Endothelial cell of umbilical vein (primary cell): ENCODE measurements around the gene DYRK1A. TPM values are rescaled to one million over a fixed set of nuclear protein-coding genes. Genes with fewer than 3 reads are reported as not detected.

Experiments used
- Bru-seq: library from RNA; stranded (reverse); fragments of 400-500 nt; gene quantifications from one replicate; lab custom pipeline; 2021; lab: Mats Ljungman, UMichigan
- BruChase-seq, 2 experiments: library from RNA; stranded (reverse); fragments of 400-500 nt; gene quantifications; one replicate each; lab custom pipeline; 2021; lab: Mats Ljungman, UMichigan
- BruUV-seq: library from RNA; stranded (reverse); fragments of 400-500 nt; replicated peaks from 2 replicates; lab custom pipeline; 2021; lab: Mats Ljungman, UMichigan
- CTCF ChIA-PET: fragments of 300-600, 350-600 bp; sonication (Branson Sonifier 250); formaldehyde crosslinking; loops from one replicate; lab custom pipeline; 2021; ENCODE audit warnings: antibody characterized with exemption, inconsistent platforms; lab: Charles Lee
- POLR2A ChIA-PET: fragments of 300-600, 350-600 bp; sonication (Branson Sonifier 250); formaldehyde crosslinking; loops from one replicate; lab custom pipeline; 2021; ENCODE audit warnings: antibody characterized with exemption, inconsistent platforms; lab: Charles Lee
- DNase-seq: peaks from one replicate; pipeline ENCODE4 v3.0.0-alpha.2; 2011; ENCODE audit warnings: low read depth, low spot score
- FAIRE-seq: peaks from 2 replicates; lab custom pipeline; 2011; peaks lifted over from hg19 to GRCh38; lab: Jason Lieb, UNC
- H2AFZ ChIP-seq: 2 replicates; pipeline ENCODE4 v1.6.0; 2012; ENCODE audit warnings: low read depth, low read length, control low read depth, inconsistent platforms
- H3K27ac ChIP-seq: 2 replicates; pipeline ENCODE4 v1.5.1; 2011; ENCODE audit warnings: low read depth, mild to moderate bottlenecking, control low read depth, low read length, moderate library complexity; ENCODE audit not compliant: insufficient read depth
- H3K27me3 ChIP-seq, 2 experiments: 2 replicates each; pipeline versions ENCODE4 v1.6.0 to v1.6.1; 2011; ENCODE audit warnings: low read length in 2 of 2, mixed read lengths in 1 of 2; ENCODE audit not compliant: control insufficient read depth in 2 of 2, insufficient read depth in 2 of 2
- H3K36me3 ChIP-seq, 2 experiments: 2 replicates in 1 of 2; 3 replicates in 1 of 2; pipeline ENCODE4 v1.5.1; 2011; ENCODE audit warnings: low read length in 2 of 2, mild to moderate bottlenecking in 1 of 2, moderate library complexity in 1 of 2; ENCODE audit not compliant: control insufficient read depth in 2 of 2, insufficient read depth in 2 of 2; ENCODE audit errors: extremely low read depth in 1 of 2
- H3K4me1 ChIP-seq: 3 replicates; pipeline ENCODE4 v1.5.1; 2011; ENCODE audit warnings: mild to moderate bottlenecking, low read length; ENCODE audit not compliant: control insufficient read depth, insufficient read depth; ENCODE audit errors: extremely low read depth
- H3K4me2 ChIP-seq: 2 replicates; pipeline ENCODE4 v1.6.1; 2011; ENCODE audit warnings: low read length, control low read depth, mixed read lengths; ENCODE audit not compliant: insufficient read depth
- H3K4me3 ChIP-seq, 3 experiments: fragments of 200-600 bp in 1 of 3; sonication (generic), shearing (Covaris generic) in 1 of 3; replicated peaks in 1 of 3; 2 replicates each; pipeline ENCODE4 v1.5.1; 2011 to 2016; ENCODE audit warnings: control low read depth in 3 of 3, low read length in 3 of 3, mild to moderate bottlenecking in 2 of 3, inconsistent platforms in 1 of 3, low read depth in 1 of 3, moderate library complexity in 1 of 3; ENCODE audit not compliant: insufficient read depth in 1 of 3
- H3K79me2 ChIP-seq: 2 replicates; pipeline ENCODE4 v1.6.0; 2012; ENCODE audit warnings: low read length, inconsistent platforms; ENCODE audit not compliant: control insufficient read depth, insufficient read depth
- H3K9ac ChIP-seq: replicated peaks from 2 replicates; pipeline ENCODE3; 2011; ENCODE audit warnings: low read length, control low read depth; ENCODE audit not compliant: insufficient read depth; ENCODE audit errors: extremely low read depth
- H3K9me1 ChIP-seq: replicated peaks from 3 replicates; pipeline ENCODE4 v1.6.0; 2011; ENCODE audit warnings: mild to moderate bottlenecking, low read length; ENCODE audit not compliant: control insufficient read depth, insufficient read depth; ENCODE audit errors: extremely low read depth
- H3K9me3 ChIP-seq: replicated peaks from 2 replicates; pipeline ENCODE4 v1.5.1; 2012; ENCODE audit warnings: low read length, inconsistent platforms; ENCODE audit not compliant: control insufficient read depth, insufficient read depth
- H4K20me1 ChIP-seq: replicated peaks from 2 replicates; pipeline ENCODE3; 2011; ENCODE audit warnings: mild to moderate bottlenecking, low read length; ENCODE audit not compliant: control insufficient read depth, insufficient read depth; ENCODE audit errors: extremely low read depth
- CTCF ChIP-seq, 2 donors: IDR thresholded peaks; 1 replicate in 1 of 2; 2 replicates in 1 of 2; pipeline ENCODE4 v1.5.1; 2011; ENCODE audit warnings: low read length in 2 of 2, mild to moderate bottlenecking in 2 of 2, moderate library complexity in 2 of 2, control low read depth in 1 of 2, inconsistent platforms in 1 of 2, low read depth in 1 of 2; ENCODE audit not compliant: insufficient read depth in 1 of 2; ENCODE audit errors: extremely low read depth in 1 of 2
- EZH2 ChIP-seq: IDR thresholded peaks from 2 replicates; pipeline ENCODE4 v1.6.1; 2012; ENCODE audit warnings: borderline replicate concordance, low read depth, mild to moderate bottlenecking, moderate library complexity, low read length, inconsistent platforms; ENCODE audit not compliant: severe bottlenecking
- FOS ChIP-seq: IDR thresholded peaks from 2 replicates; pipeline ENCODE4 v1.6.1; 2011; ENCODE audit warnings: mild to moderate bottlenecking, low read length, moderate library complexity, borderline replicate concordance; ENCODE audit not compliant: insufficient read depth
- GATA2 ChIP-seq: IDR thresholded peaks from 2 replicates; pipeline ENCODE4 v1.7.0; 2011; ENCODE audit warnings: low read depth, mild to moderate bottlenecking, moderate library complexity, mixed read lengths, low read length; ENCODE audit not compliant: insufficient read length, insufficient read depth
- JUN ChIP-seq: IDR thresholded peaks from 2 replicates; pipeline ENCODE4 v1.6.1; 2011; ENCODE audit warnings: borderline replicate concordance, low read depth; ENCODE audit not compliant: insufficient read length, insufficient read depth
- MAX ChIP-seq: IDR thresholded peaks from 2 replicates; pipeline ENCODE4 v1.6.1; 2011; ENCODE audit not compliant: insufficient read depth, insufficient read length
- MYC ChIP-seq: IDR thresholded peaks from one replicate; pipeline ENCODE4 v1.6.1; 2011; ENCODE audit warnings: mild to moderate bottlenecking, low read depth, low read length
- POLR2A ChIP-seq: IDR thresholded peaks from 2 replicates; pipeline ENCODE4 v1.6.1; 2012; ENCODE audit warnings: low read depth, mild to moderate bottlenecking, control low read depth, low read length
- POLR2AphosphoS5 ChIP-seq: IDR thresholded peaks from 2 replicates; pipeline ENCODE4 v1.6.1; 2012; ENCODE audit warnings: low read depth, mild to moderate bottlenecking, control low read depth, low read length, moderate library complexity; ENCODE audit not compliant: insufficient read depth
- dilution Hi-C: fragments of 300-500 bp; cut with MboI; formaldehyde crosslinking; loops from one replicate; pipeline ENCODE4 v1.15.0; 2019; ENCODE audit warnings: low sequenced_read_pairs; ENCODE audit not compliant: extremely low pct_ligation_motif_present
- intact Hi-C: fragments of 100-400 bp; cut with micrococcal nuclease; formaldehyde crosslinking; loops from one replicate; pipeline ENCODE4 v1.10.0; 2022
- long read RNA-seq: library from polyadenylated mRNA; stranded (forward); transcript quantifications from one replicate; pipeline ENCODE4 v2.0.0, GENCODE V29; 2021
- polyA minus RNA-seq, 3 experiments: library from RNA; depleted of rRNA, polyadenylated mRNA; stranded (reverse); fragments of >200 nt; gene quantifications; 1 replicate in 1 of 3; 2 replicates in 2 of 3; pipeline ENCODE4 v1.2.3, GENCODE V29; 2011
- polyA plus RNA-seq, 4 experiments: library from polyadenylated mRNA; depleted of rRNA in 3 of 4; stranded (reverse) in 3 of 4; unstranded in 1 of 4; fragments of >200 nt; gene quantifications; 2 replicates each; pipeline versions ENCODE4 v1.2.1 to v1.2.3, GENCODE V29; 2011 to 2012; ENCODE audit warnings: missing spikeins in 1 of 4
- total RNA-seq: library from RNA; stranded (reverse); gene quantifications from 2 replicates; pipeline ENCODE4 v1.2.3, GENCODE V29; 2021

The DYRK1A gene
- 51.8 TPM in 2 replicates for total RNA-seq
- polyA plus RNA-seq: 53.7 and 56.5 TPM in 2 replicates
- 26.4 and 27.6 TPM in 2 replicates for polyA plus RNA-seq (2011; cell fraction: cytosol; rRNA removed)
- polyA plus RNA-seq (2011; cell fraction: nucleus; rRNA removed): 170 and 171 TPM in 2 replicates
- polyA plus RNA-seq (2012): 19.3 and 21.1 TPM in 2 replicates
- 159 and 164 TPM in 2 replicates for polyA minus RNA-seq
- 50.5 TPM for polyA minus RNA-seq (2011; cell fraction: cytosol; rRNA and poly(A)+ RNA removed)
- polyA minus RNA-seq (2011; cell fraction: nucleus; rRNA and poly(A)+ RNA removed): 174 and 262 TPM in 2 replicates
- percentile 97 among the genes with signal in this experiment for Bru-seq, nascent RNA
- percentile 87 among the genes with signal in this experiment for BruChase-seq, experiment 1, labeled RNA remaining after a 6-hour chase
- BruChase-seq, experiment 2, labeled RNA remaining after a 2-hour chase: percentile 93 among the genes with signal in this experiment
- long read RNA-seq, partial matches to known transcripts: 0 of 6 reads
- long read RNA-seq, other reads (novel, unspliced or antisense): 6 of 6 reads

GRCh38 chr21:37366482-37367316, at the start of gene DYRK1A:
Gene DYRK1A (plus strand): TSS chr21:37366773. CDS start chr21:37420375, 53,602 bp downstream.
- Histone ChIP-seq H4K20me1 (no peaks in the 10 kb centered on the region), H3K79me2 (peaks cover 51% of the 10 kb centered on the region), H3K4me1 (peaks cover 39% of the 10 kb centered on the region), H2AFZ (peak within 1 kb of the TSS; percentile 7), H3K9me1 (no peaks in the 10 kb centered on the region), H3K27me3 (no peaks in the 10 kb centered on the region), H3K4me3 (peak within 1 kb of the TSS; percentile 89 to 94 (median 93)), H3K27ac (peak within 1 kb of the TSS; percentile 95), H3K9ac (peak within 1 kb of the TSS; percentile 98), H3K9me3 (no peaks in the 10 kb centered on the region), H3K36me3 (no peaks in the 10 kb centered on the region), H3K4me2 (peak within 1 kb of the TSS; percentile 95)
- peak; percentile 76 for FAIRE-seq
- TF ChIP-seq GATA2 (no peak), POLR2AphosphoS5 (no peak), POLR2A (no peak), MYC (no peak), FOS (no peak), MAX (peak; percentile 99), JUN (no peak), CTCF (IDR thresholded peaks at IDR 0.05; ENCODE audit: extremely low read depth in 1 of 2, insufficient read depth in 1 of 2, low read depth in 1 of 2, low read length in 2 of 2) (peak in 1 of 2 donors; percentile 10), EZH2 (no peak)
- TSS peak; percentile 2 for BruUV-seq
- dilution Hi-C loops: no loop called here
- ChIA-PET CTCF (interaction anchor here (1.0 to 2.8 kb wide), 5 partner anchors 28 to 197 kb away, joined by 3 to 8 read pairs (median 4); no protein-coding TSS in a partner anchor), POLR2A (interaction anchor here (2.5 kb wide), 1 partner anchor 99 kb away, joined by 11 read pairs; the partner anchor contains the start of gene VPS26C)
- intact Hi-C loops: loop anchor here (1.0 to 5.0 kb wide), 7 partner anchors 8 to 293 kb away; partner anchors contain the start of genes PIGP, TTC3 and VPS26C
- DNase-seq: peak; percentile 99
